Breast epithelium (tissue), 4 donors: ENCODE data around the gene PDLIM5. TPM values are rescaled to one million over a fixed set of nuclear protein-coding genes. Genes with fewer than 3 reads are reported as not detected.

Source experiments
- DNase-seq, 2 donors: peaks; one replicate each; pipeline ENCODE4 v3.0.0-alpha.2; 2019; ENCODE audit warnings: low spot score in 2 of 2
- H3K27ac ChIP-seq, 2 donors: fragments of 200-600 bp; sonication (generic) in 1 of 2; one replicate each; pipeline ENCODE4 v1.5.1; 2016 to 2019; ENCODE audit warnings: mild to moderate bottlenecking in 1 of 2
- H3K27me3 ChIP-seq, 2 donors: fragments of 200-600 bp; sonication (generic) in 1 of 2; one replicate each; pipeline versions ENCODE4 v1.5.1 to v1.6.0; 2017 to 2019; ENCODE audit warnings: control low read depth in 1 of 2, mild to moderate bottlenecking in 1 of 2
- H3K36me3 ChIP-seq: fragments of 200-600 bp; one replicate; pipeline ENCODE4 v1.5.1; 2019
- H3K4me1 ChIP-seq, 2 donors: fragments of 200-600 bp; sonication (generic); one replicate each; pipeline ENCODE4 v1.5.1; 2016 to 2019; ENCODE audit warnings: control low read depth in 1 of 2
- H3K4me3 ChIP-seq, 3 donors: fragments of 200-600 bp; sonication (generic); 1 replicate in 2 of 3; 2 replicates in 1 of 3; pipeline ENCODE4 v1.5.1; 2016 to 2019; ENCODE audit warnings: mild to moderate bottlenecking in 3 of 3, moderate library complexity in 2 of 3
- H3K9me3 ChIP-seq, 2 donors: fragments of 200-600 bp; sonication (generic) in 1 of 2; one replicate each; pipeline ENCODE4 v1.5.1; 2016 to 2019; ENCODE audit warnings: control low read depth in 1 of 2
- POLR2A ChIP-seq: fragments of 450-650 bp; IDR thresholded peaks from one replicate; pipeline ENCODE4 v1.6.1; 2016; ENCODE audit warnings: antibody characterized with exemption, mild to moderate bottlenecking, moderate library complexity
- POLR2AphosphoS5 ChIP-seq, 3 donors: sonication (generic); formaldehyde crosslinking; IDR thresholded peaks; one replicate each; pipeline ENCODE4 v1.6.1; 2017; ENCODE audit warnings: antibody characterized with exemption in 3 of 3
- intact Hi-C: fragments of 100-400 bp; cut with DNase I; formaldehyde crosslinking; loops from one replicate; pipeline ENCODE4 v1.15.1; 2023; ENCODE audit warnings: low total_unique reads
- total RNA-seq, 3 donors: library from RNA; depleted of rRNA; stranded (reverse); fragments of >200 nt; gene quantifications; one replicate each; pipeline ENCODE4 v1.1.0, GENCODE V29; 2016
- TF ChIP-seq, protein P1 (sequence below), 3 donors: fragments of 450-650 bp; IDR thresholded peaks; one replicate each; pipeline ENCODE4 v1.5.1; 2016 to 2017; ENCODE audit warnings: antibody characterized with exemption in 3 of 3, mild to moderate bottlenecking in 3 of 3, moderate library complexity in 3 of 3

The PDLIM5 gene
- total RNA-seq, 3 donors from 2014 or later, result 120 to 263 (median 158) TPM

DNA sequence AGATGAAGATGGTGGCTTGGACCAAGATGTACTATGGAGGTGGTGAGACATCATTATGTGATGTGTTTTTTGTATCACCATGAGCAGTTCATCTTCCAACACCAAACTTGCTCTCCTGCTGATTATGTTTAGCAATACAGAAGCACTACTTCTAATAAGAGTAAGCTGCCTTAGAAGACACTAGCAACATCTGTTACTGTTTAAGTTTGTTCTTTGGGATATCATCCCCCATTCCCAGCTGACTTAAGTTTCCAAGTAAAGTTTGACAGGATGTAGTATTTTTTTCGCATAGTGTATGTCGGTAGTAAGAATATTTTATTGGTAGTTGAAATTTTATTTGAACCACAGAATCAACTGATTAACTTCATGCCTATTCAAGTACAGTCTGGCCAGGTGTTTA is 182.5 kb downstream of the PDLIM5 start:
- Histone ChIP-seq H3K4me3 (no peak overlapping the region), H3K36me3 (no peaks in the 10 kb centered on the region), H3K27me3 (no peaks in the 10 kb centered on the region), H3K27ac (no peak overlapping the region), H3K9me3 (no peaks in the 10 kb centered on the region), H3K4me1 (no peaks in the 10 kb centered on the region)
- TF ChIP-seq POLR2A, result no peak
- TF ChIP-seq POLR2AphosphoS5 (IDR thresholded peaks at IDR 0.05), result no peak
- TF ChIP-seq, protein P1, sequence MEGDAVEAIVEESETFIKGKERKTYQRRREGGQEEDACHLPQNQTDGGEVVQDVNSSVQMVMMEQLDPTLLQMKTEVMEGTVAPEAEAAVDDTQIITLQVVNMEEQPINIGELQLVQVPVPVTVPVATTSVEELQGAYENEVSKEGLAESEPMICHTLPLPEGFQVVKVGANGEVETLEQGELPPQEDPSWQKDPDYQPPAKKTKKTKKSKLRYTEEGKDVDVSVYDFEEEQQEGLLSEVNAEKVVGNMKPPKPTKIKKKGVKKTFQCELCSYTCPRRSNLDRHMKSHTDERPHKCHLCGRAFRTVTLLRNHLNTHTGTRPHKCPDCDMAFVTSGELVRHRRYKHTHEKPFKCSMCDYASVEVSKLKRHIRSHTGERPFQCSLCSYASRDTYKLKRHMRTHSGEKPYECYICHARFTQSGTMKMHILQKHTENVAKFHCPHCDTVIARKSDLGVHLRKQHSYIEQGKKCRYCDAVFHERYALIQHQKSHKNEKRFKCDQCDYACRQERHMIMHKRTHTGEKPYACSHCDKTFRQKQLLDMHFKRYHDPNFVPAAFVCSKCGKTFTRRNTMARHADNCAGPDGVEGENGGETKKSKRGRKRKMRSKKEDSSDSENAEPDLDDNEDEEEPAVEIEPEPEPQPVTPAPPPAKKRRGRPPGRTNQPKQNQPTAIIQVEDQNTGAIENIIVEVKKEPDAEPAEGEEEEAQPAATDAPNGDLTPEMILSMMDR (IDR thresholded peaks at IDR 0.05), result no peak
- no peak for DNase-seq
- intact Hi-C loops, result no loop called here

GRCh38 chr4:94635177-94635576 is 183.4 kb downstream of the PDLIM5 start:
- Histone ChIP-seq H3K9me3 (no peaks in the 10 kb centered on the region), H3K27ac (no peak overlapping the region), H3K4me3 (no peak overlapping the region), H3K27me3 (no peaks in the 10 kb centered on the region), H3K4me1 (no peaks in the 10 kb centered on the region), H3K36me3 (no peaks in the 10 kb centered on the region)
- intact Hi-C loops, result no loop called here
- no peak for TF ChIP-seq POLR2AphosphoS5 (IDR thresholded peaks at IDR 0.05)
- TF ChIP-seq, protein P1 (IDR thresholded peaks at IDR 0.05), result no peak
- no peak for DNase-seq

DNA sequence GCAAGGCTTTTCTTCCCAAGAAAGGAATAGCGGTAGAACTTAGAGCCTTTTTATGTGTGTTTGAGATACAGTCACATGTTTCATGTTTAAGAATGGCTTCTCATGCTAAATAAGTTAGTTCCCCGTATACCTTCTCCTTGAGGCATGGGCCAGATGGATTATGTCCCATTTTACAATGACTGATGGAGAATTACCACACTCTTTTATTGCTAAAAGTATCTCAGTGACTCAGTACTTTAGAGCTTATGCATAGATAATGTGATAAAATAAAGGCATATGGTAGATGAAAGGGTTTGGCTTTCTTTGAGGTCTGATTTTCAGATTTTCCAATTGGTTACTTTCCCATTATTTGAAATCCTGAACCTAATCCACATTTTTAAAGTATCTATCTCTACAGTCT is 184.3 kb downstream of the PDLIM5 start:
- Histone ChIP-seq H3K4me3 (no peak overlapping the region), H3K4me1 (no peaks in the 10 kb centered on the region), H3K27me3 (no peaks in the 10 kb centered on the region), H3K27ac (no peak overlapping the region), H3K9me3 (no peaks in the 10 kb centered on the region), H3K36me3 (no peaks in the 10 kb centered on the region)
- no peak for DNase-seq
- intact Hi-C loops, result no loop called here
- TF ChIP-seq, protein P1 (IDR thresholded peaks at IDR 0.05), result no peak
- no peak for TF ChIP-seq POLR2AphosphoS5 (IDR thresholded peaks at IDR 0.05)
- no peak for TF ChIP-seq POLR2A

DNA sequence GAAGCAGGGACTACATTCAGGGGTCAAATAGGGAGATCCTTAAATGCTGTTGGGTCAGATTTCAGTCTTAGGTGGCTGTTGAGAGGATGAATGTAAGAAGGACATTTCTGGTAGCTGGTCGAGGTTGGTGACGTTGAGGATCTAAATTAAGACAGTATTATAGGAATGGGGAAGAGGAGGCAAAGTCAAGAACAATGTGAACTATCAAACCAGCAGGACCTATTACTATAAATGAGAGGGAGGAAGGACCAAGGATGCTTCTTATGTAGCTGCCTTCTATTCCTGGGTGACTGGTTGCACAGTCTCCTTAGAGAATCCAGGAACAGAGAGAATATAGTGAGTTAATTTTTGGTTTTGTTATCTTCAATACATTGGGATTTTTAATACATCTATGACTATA is 187.6 kb downstream of the PDLIM5 start:
- H3K27ac ChIP-seq, result no peak overlapping the region
- no peak overlapping the region for H3K4me3 ChIP-seq
- H3K4me1 ChIP-seq, result no peaks in the 10 kb centered on the region
- H3K27me3 ChIP-seq, result no peaks in the 10 kb centered on the region
- no peak for DNase-seq
- TF ChIP-seq, protein P1 (IDR thresholded peaks at IDR 0.05), result no peak
- TF ChIP-seq POLR2A (no peak), POLR2AphosphoS5 (IDR thresholded peaks at IDR 0.05) (no peak)
- H3K36me3 ChIP-seq, result no peaks in the 10 kb centered on the region
- H3K9me3 ChIP-seq, result no peaks in the 10 kb centered on the region
- intact Hi-C loops, result no loop called here

GRCh38 chr4:94640151-94640550 is 188.4 kb downstream of the PDLIM5 start:
- intact Hi-C loops, result no loop called here
- H3K27me3 ChIP-seq, result no peaks in the 10 kb centered on the region
- no peaks in the 10 kb centered on the region for H3K9me3 ChIP-seq
- no peaks in the 10 kb centered on the region for H3K36me3 ChIP-seq
- no peak for DNase-seq
- TF ChIP-seq POLR2A (no peak), POLR2AphosphoS5 (IDR thresholded peaks at IDR 0.05) (no peak)
- TF ChIP-seq, protein P1 (IDR thresholded peaks at IDR 0.05), result no peak
- H3K27ac ChIP-seq, result no peak overlapping the region
- H3K4me1 ChIP-seq, result no peaks in the 10 kb centered on the region
- H3K4me3 ChIP-seq, result no peak overlapping the region
